ENCODE data around the gene TAF4.
A peak's percentile ranks its signal among the peaks of the same experiment; 100 is the strongest.
"Not testable (repeated sequence)": the region's sequence is repeated elsewhere in the genome, so short reads cannot be mapped to it uniquely, and the experiment has no call there.

The TAF4 gene

GRCh38 chr20:62080249-62080990 is 14.7 kb upstream of the TAF4 start:
- DNase-seq (ENCODE audit: low read depth in 2 of 2): no peak

- no peak for DNase-seq (ENCODE audit: low read depth in 2 of 2)
These were observed 13.5 kb upstream of the TAF4 start for GRCh38 chr20:62079166-62079565.

- DNase-seq (ENCODE audit: low read depth in 2 of 2): no peak
These were observed 7.6 kb upstream of the TAF4 start for GRCh38 chr20:62073323-62073722.

DNA sequence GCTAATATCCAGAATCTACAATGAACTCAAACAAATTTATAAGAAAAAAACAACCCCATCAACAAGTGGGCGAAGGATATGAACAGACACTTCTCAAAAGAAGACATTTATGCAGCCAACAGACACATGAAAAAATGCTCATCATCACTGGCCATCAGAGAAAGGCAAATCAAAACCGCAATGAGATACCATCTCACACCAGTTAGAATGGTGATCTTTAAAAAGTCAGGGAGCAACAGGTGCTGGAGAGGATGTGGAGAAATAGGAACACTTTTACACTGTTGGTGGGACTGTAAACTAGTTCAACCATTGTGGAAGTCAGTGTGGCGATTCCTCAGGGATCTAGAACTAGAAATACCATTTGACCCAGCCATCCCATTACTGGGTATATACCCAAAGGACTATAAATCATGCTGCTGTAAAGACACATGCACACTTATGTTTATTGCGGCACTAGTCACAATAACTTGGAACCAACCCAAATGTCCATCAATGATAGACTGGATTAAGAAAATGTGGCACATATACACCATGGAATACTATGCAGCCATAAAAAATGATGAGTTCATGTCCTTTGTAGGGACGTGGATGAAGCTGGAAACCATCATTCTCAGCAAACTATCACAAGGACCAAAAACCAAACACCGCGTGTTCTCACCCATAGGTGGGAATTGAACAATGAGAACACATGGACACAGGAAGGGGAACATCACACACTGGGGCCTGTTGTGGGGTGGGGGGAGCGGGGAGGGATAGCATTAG is 6.2 kb upstream of the TAF4 start:
- DNase-seq (ENCODE audit: low read depth in 2 of 2): not testable (repeated sequence)

DNA sequence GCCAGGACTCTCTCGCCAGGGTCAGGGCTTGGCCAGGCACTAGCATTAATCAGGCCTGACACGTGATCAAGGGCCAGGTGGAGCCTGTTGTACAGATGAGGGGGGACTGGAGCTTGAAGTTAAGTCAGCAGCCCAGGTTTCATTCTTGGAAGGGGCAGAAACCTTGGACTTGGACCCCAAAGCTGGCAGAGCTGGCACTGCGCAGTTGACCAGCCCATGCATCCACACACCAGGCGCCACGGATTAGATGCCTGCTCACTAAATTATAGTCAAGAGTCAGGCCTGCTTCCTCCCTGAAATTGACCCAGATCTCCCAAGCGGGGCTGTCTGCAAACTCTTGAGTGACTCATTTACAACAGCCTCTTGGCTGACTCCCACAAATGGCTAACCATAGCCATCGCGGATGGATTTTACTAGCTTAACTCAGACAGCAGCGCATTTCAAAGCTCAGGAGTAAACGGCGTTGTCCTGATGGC is 4.1 kb upstream of the TAF4 start:
- peak; percentile 30 to 31 for DNase-seq (ENCODE audit: low read depth in 2 of 2)

DNA sequence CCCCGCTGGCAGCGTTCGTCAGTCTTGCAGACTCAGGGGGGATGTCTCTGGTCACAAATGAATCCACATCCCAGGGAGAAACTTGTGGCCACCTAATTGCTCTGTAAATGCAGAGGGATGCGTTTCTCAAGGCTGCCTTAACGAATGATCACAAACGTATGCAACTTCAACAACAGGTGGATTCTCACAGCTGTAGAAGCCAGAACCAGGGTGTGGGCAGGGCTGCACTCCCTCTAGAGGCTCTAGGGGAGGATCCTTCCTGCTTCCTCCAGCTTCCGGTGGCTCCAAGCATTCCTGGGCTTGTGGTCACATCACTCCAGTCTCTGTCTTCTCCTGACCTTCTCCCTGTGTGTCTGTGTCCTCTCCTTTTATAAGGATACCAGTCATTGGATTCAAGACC is 3.3 kb upstream of the TAF4 start:
- no peak for DNase-seq (ENCODE audit: low read depth in 2 of 2)

- no peak for DNase-seq (ENCODE audit: low read depth in 2 of 2)
These were observed 2.0 kb upstream of the TAF4 start for GRCh38 chr20:62067547-62068260.

DNA sequence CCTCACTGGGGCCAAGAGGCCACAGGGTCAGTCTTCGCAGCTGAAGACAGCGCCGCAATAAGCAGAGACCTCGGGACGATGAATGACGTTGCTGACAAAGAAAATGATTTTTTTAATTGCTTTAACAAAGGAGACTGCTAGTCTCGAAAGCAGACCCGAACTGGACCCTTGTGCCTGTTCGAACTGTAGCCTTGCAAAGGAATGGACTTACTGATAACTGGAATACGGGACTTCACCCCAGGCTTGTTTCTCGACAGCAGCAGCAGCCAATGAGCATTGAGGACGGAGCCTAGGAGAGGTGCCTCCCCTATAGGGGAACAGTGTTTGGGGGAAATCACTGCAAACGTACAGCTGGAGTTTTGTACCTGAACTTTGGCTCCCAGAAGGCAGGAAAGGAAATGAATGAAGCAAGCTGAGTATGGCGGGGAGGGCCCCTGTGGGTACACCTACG is 1.3 kb upstream of the TAF4 start:
- no peak for DNase-seq (ENCODE audit: low read depth in 2 of 2)

- DNase-seq (ENCODE audit: low read depth in 2 of 2): no peak
These were observed 780 bp upstream of the TAF4 start for GRCh38 chr20:62066339-62066982.

GRCh38 chr20:62064770-62065673 is 659 bp downstream of the TAF4 start:
- no peak for DNase-seq (ENCODE audit: low read depth in 2 of 2)

DNA sequence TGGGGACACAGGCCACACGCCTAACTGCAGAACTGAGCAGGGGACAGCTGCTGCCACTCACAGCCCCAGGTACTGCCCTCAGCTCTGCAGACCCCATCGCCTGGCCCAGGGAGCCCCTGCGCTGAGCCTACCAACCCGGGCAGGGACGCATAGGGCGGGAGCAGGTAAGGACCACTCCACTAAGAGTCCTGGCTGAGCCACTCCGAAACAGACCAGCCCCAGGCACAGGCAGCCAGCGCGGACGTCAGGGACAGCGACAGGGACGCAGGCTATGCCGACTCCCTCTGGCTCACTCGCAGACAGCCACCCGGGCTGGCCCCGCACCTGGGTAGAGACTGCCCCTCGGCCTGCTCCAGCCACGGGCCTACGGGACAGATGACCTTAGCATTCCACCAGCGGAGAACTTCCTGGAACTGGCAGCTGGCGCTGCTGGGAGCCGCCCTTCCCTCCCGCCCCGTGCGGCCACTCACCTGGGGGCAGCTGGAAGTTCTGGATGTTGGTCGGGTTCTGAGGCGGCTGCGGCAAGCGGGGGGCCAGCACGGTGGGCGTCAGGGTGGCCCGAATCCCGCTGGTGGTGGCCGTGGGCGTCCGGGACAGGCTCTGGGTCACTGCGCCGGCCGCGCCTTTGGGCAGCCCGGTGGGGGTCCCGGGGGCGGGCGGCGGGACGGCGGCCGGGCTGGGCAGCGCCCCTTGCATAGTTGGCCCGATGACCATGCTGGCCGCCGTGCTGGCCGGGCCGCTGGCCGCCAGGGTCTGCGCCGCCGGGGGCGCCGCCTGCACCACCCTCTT is 1.5 kb downstream of the TAF4 start:
- no peak for DNase-seq (ENCODE audit: low read depth in 2 of 2)

DNA sequence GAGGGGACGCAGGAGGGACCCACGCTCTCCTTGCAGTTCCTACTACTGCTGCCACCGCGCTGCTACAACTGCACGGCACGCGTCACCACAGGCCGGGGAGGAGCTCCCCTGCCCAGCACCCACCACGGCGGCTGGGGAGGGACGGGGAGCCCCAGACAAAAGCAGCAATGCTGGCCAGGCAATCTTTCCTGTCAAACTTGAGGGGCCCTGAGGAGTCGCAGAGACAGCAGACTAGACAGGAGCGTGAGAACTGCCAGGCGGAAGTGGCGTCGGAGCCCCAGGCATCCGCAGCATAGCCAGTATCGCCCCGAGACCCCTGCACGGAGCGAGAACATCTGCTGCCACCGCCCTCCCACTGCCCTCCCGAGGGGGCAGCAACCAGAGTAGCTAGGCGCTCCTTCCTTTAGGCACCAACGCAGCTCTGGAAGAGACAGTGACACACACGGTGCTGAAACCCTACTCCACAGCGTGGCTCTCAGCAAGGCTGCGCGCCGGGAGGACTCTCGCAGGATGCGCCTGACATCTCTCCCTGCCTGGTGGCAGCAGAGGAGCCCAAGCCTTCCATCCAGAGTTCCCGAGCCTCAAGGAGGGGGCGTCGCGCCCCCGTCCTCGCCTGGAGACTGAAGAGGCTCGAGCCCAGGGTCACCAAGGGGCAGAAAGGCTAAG is 2.2 kb downstream of the TAF4 start:
- DNase-seq (ENCODE audit: low read depth in 2 of 2): no peak

DNA sequence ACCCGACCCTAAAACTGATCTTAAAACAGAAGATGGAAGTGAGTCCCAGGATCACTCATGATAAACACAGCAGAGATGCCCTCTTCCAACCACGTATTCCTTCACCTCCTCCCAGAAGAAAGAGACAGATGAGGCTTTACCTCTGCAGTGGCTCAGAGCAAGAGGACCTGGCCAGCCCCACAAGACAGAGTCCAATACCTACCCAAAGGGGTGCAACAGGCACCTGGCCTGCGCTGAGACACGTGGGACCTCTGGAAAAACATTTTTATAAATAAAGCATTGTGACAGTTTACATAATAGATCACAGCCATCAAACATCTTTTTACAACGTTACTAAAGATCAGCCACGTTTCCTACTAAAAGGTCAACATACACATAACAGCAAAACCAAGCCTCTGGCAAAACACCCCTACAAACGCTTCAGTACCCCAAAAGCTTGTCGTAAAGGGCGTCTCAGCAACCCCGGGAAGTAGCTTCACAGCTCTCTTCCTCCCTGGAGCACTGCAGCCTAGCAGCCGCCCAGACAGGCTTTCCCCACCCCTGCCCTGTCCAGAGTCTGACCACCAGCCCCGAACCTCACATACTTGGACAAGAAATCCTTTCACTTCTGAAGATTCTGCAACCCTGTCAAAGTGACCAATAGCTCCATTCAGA is 2.9 kb downstream of the TAF4 start:
- DNase-seq (ENCODE audit: low read depth in 2 of 2): no peak

GRCh38 chr20:62061851-62062423 is 3.7 kb downstream of the TAF4 start:
- no peak for DNase-seq (ENCODE audit: low read depth in 2 of 2)

- no peak for DNase-seq (ENCODE audit: low read depth in 2 of 2)
These were observed 4.8 kb downstream of the TAF4 start for GRCh38 chr20:62060631-62061541.

DNA sequence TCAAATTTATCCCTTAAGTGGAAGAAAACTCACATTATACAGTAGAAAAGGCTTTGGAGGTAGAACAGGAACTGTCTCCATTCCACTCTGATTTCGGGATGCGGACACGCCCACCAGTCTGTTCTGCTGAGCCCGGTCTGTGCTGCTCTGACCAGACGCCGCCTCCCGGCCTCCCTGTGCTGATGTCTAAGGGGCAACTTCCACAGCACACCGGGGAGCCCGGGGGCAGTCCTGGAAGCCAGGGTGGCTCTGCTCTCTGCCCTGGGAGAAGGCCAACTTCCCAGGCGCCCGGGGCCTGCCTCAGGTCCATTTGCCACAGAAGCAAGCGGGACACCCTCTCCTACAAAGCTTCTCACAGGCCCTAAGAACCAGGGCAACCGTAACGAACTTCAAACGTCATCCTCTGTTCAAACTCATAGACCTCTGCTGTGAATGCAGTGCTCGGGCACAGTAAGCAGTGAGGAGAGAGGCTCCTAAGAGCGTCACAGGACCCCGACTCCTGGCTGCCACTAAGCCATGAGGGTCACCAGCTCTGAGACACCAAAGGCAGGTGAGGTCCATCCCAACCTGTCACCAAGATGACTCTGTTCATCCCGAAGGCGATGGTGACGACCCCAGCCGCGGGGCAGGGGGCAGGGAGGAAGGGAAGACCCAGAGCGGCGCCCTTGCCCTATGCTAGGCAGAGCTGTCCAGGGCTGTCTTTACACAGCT is 5.6 kb downstream of the TAF4 start:
- no peak for DNase-seq (ENCODE audit: low read depth in 2 of 2)

DNA sequence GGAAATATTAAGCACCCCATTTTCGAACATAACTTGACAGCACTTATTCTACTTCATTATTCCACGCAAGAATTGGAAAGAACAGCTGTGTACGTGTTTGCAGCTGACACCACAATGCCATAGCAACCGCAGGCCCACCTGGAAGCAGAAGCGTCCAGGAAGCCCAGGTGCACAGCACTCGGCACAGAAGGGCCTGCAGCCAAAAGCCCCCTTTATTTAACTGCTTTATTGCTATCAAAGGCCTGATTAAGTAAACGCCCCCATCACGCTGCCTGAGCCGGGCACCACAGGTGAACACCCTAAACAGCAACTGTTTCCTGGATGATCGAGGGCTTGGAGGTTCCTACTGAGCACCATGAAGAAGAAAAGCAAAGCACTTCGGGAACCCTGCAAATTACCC is 6.3 kb downstream of the TAF4 start:
- no peak for DNase-seq (ENCODE audit: low read depth in 2 of 2)

All from fibroblast of skin of left quadriceps (primary cell).